H9 (cell line): ENCODE data around the gene ARHGEF17. TPM values are rescaled to one million over a fixed set of nuclear protein-coding genes. Genes with fewer than 3 reads are reported as not detected.

Experiments used
- DNase-seq: peaks from one replicate; pipeline ENCODE4 v3.0.0-alpha.2; 2017
- H2AFZ ChIP-seq: one replicate; pipeline ENCODE4 v1.6.1; 2013; ENCODE audit warnings: mild to moderate bottlenecking, low read length, control low read depth, moderate library complexity
- H2AK5ac ChIP-seq: 2 replicates; pipeline ENCODE4 v1.6.1; 2013; ENCODE audit warnings: low read length, control low read depth, mixed read lengths; ENCODE audit not compliant: insufficient read length
- H2BK120ac ChIP-seq: one replicate; pipeline ENCODE4 v1.6.1; 2013; ENCODE audit warnings: low read depth, mild to moderate bottlenecking, low read length, control low read depth, inconsistent platforms; ENCODE audit not compliant: poor library complexity, severe bottlenecking
- H2BK12ac ChIP-seq: 2 replicates; pipeline ENCODE4 v1.6.1; 2013; ENCODE audit warnings: low read length, control low read depth, mixed read lengths, low read depth; ENCODE audit not compliant: insufficient read length
- H2BK15ac ChIP-seq: 2 replicates; pipeline ENCODE4 v1.6.1; 2013; ENCODE audit warnings: low read depth, low read length, control low read depth
- H2BK20ac ChIP-seq: one replicate; pipeline ENCODE4 v1.6.1; 2013; ENCODE audit warnings: low read depth, mild to moderate bottlenecking, low read length, control low read depth, inconsistent platforms; ENCODE audit not compliant: poor library complexity, severe bottlenecking
- H2BK5ac ChIP-seq: 2 replicates; pipeline ENCODE4 v1.6.1; 2013; ENCODE audit warnings: low read length, control low read depth, mixed read lengths; ENCODE audit not compliant: insufficient read length
- H3K14ac ChIP-seq: 2 replicates; pipeline ENCODE4 v1.6.1; 2013; ENCODE audit warnings: low read length, control low read depth; ENCODE audit not compliant: insufficient read depth
- H3K18ac ChIP-seq: 2 replicates; pipeline ENCODE4 v1.6.1; 2013; ENCODE audit warnings: low read depth, mild to moderate bottlenecking, mixed read lengths, low read length, control low read depth; ENCODE audit not compliant: insufficient read length
- H3K23ac ChIP-seq: 2 replicates; pipeline ENCODE4 v1.6.1; 2013; ENCODE audit warnings: low read length, control low read depth, mixed read lengths, low read depth; ENCODE audit not compliant: insufficient read length
- H3K23me2 ChIP-seq: 2 replicates; pipeline ENCODE4 v1.6.1; 2013; ENCODE audit warnings: low read depth, mild to moderate bottlenecking, mixed read lengths, low read length, control low read depth; ENCODE audit not compliant: insufficient read length, poor library complexity, severe bottlenecking
- H3K27ac ChIP-seq: 2 replicates; pipeline ENCODE4 v1.5.1; 2013; ENCODE audit warnings: low read length, control low read depth, mixed read lengths, low read depth; ENCODE audit not compliant: insufficient read length
- H3K27me3 ChIP-seq: 2 replicates; pipeline ENCODE4 v1.6.1; 2013; ENCODE audit warnings: low read length, control low read depth, inconsistent platforms; ENCODE audit not compliant: insufficient read depth
- H3K4ac ChIP-seq: 2 replicates; pipeline ENCODE4 v1.6.1; 2013; ENCODE audit warnings: low read depth, mild to moderate bottlenecking, control low read depth, inconsistent platforms, low read length, moderate library complexity
- H3K4me1 ChIP-seq: 2 replicates; pipeline ENCODE4 v1.6.1; 2013; ENCODE audit warnings: low read length, control low read depth, inconsistent platforms; ENCODE audit not compliant: insufficient read depth
- H3K4me2 ChIP-seq: 2 replicates; pipeline ENCODE4 v1.6.1; 2013; ENCODE audit warnings: low read length, control low read depth, mixed read lengths; ENCODE audit not compliant: insufficient read length, insufficient read depth
- H3K56ac ChIP-seq: 2 replicates; pipeline ENCODE4 v1.6.1; 2013; ENCODE audit warnings: low read depth, mild to moderate bottlenecking, mixed read lengths, low read length, control low read depth; ENCODE audit not compliant: insufficient read length
- H3K79me1 ChIP-seq: 2 replicates; pipeline ENCODE4 v1.6.1; 2013; ENCODE audit warnings: low read depth, mild to moderate bottlenecking, moderate library complexity, low read length, control low read depth, inconsistent platforms; ENCODE audit not compliant: insufficient read depth, poor library complexity, severe bottlenecking
- H3K79me2 ChIP-seq: 2 replicates; pipeline ENCODE4 v1.6.1; 2013; ENCODE audit warnings: low read length, control low read depth, inconsistent platforms; ENCODE audit not compliant: insufficient read depth
- H3K9ac ChIP-seq: 2 replicates; pipeline ENCODE4 v1.6.1; 2013; ENCODE audit warnings: low read length, control low read depth, mixed read lengths; ENCODE audit not compliant: insufficient read length; ENCODE audit errors: extremely low read depth
- H3K9me3 ChIP-seq: one replicate; pipeline ENCODE4 v1.6.1; 2013; ENCODE audit warnings: low read depth, low read length, inconsistent platforms; ENCODE audit not compliant: control insufficient read depth
- H3T11ph ChIP-seq: one replicate; pipeline ENCODE4 v1.6.1; 2013; ENCODE audit warnings: mild to moderate bottlenecking, low read length, control low read depth, inconsistent platforms
- H4K20me1 ChIP-seq: one replicate; pipeline ENCODE4 v1.6.1; 2013; ENCODE audit not compliant: control insufficient read depth, insufficient read length, insufficient read depth
- H4K5ac ChIP-seq: 2 replicates; pipeline ENCODE4 v1.6.1; 2013; ENCODE audit warnings: low read depth, mild to moderate bottlenecking, mixed read lengths, low read length, control low read depth; ENCODE audit not compliant: insufficient read length
- H4K8ac ChIP-seq: replicated peaks from 2 replicates; pipeline ENCODE4 v1.6.1; 2013; ENCODE audit warnings: low read length, control low read depth, mixed read lengths, low read depth; ENCODE audit not compliant: insufficient read length
- H4K91ac ChIP-seq: 2 replicates; pipeline ENCODE4 v1.6.1; 2013; ENCODE audit warnings: low read depth, mild to moderate bottlenecking, moderate library complexity, mixed read lengths, low read length, control low read depth; ENCODE audit not compliant: insufficient read length
- H3K27ac Mint-ChIP-seq, 3 experiments: 2 replicates in 2 of 3; 3 replicates in 1 of 3; pipeline ENCODE4 v1.8.0; 2020 to 2021; ENCODE audit warnings: mixed read lengths in 3 of 3, mild to moderate bottlenecking in 1 of 3, moderate library complexity in 1 of 3
- H3K27me3 Mint-ChIP-seq: 2 replicates; pipeline ENCODE4 v1.8.0; 2021; ENCODE audit warnings: low read depth, mild to moderate bottlenecking, moderate library complexity, mixed read lengths
- H3K36me3 Mint-ChIP-seq, 3 experiments: 2 replicates in 2 of 3; 3 replicates in 1 of 3; pipeline ENCODE4 v1.8.0; 2020 to 2021; ENCODE audit warnings: low read depth in 3 of 3, mixed read lengths in 3 of 3; ENCODE audit not compliant: insufficient read depth in 1 of 3
- H3K4me1 Mint-ChIP-seq, 2 experiments: 2 replicates each; pipeline ENCODE4 v1.8.0; 2020; ENCODE audit warnings: mixed read lengths in 2 of 2
- H3K4me3 Mint-ChIP-seq, 2 experiments: 2 replicates in 1 of 2; 3 replicates in 1 of 2; pipeline ENCODE4 v1.8.0; 2020 to 2021; ENCODE audit warnings: mild to moderate bottlenecking in 2 of 2, mixed read lengths in 2 of 2, moderate library complexity in 1 of 2
- H3K9me3 Mint-ChIP-seq, 2 experiments: 2 replicates in 1 of 2; 3 replicates in 1 of 2; pipeline ENCODE4 v1.8.0; 2020; ENCODE audit warnings: mild to moderate bottlenecking in 2 of 2, mixed read lengths in 2 of 2, moderate library complexity in 1 of 2
- CTCF ChIP-seq: fragments of 200-600 bp; sonication (generic); conservative IDR thresholded peaks from 3 replicates; pipeline ENCODE4 v1.8.0; 2021; ENCODE audit warnings: antibody characterized with exemption, mild to moderate bottlenecking
- WGBS: extraction: QIAGEN DNeasy Blood & Tissue Kit; methylation state at CpG from one replicate; pipeline ENCODE4 v1.1.7; 2013; ENCODE audit warnings: missing lambda C conversion rate, low lambda C conversion rate, mixed read lengths; ENCODE audit not compliant: insufficient read length; ENCODE audit errors: extremely low coverage; 5-methylcytosine and 5-hydroxymethylcytosine counted together
- total RNA-seq: library from RNA; stranded (reverse); gene quantifications from 2 replicates; pipeline ENCODE4 v1.2.1, GENCODE V29; 2021

ARHGEF17 gene
- total RNA-seq, 1 experiment from 2014 or later, result 7.4 TPM

- no peaks in the 10 kb centered on the region for H4K20me1 ChIP-seq
- no peak overlapping the region for H2BK5ac ChIP-seq
- H4K91ac ChIP-seq, result no peak overlapping the region
- no peak overlapping the region for H3T11ph ChIP-seq
- no peak overlapping the region for H2BK20ac ChIP-seq
- Mint-ChIP-seq H3K27ac (peak overlapping the region in 2 of 3 experiments; percentile 24 to 36; a peak in 2 of 7 replicates), H3K4me3 (no peak overlapping the region), H3K9me3 (no peaks in the 10 kb centered on the region), H3K27me3 (peaks cover 44% of the 10 kb centered on the region), H3K4me1 (peaks cover 42 to 49% of the 10 kb centered on the region in 2 experiments), H3K36me3 (peaks cover 0 to 3% (median 0%) of the 10 kb centered on the region in 3 experiments; a peak in 2 of 7 replicates)
- no peak overlapping the region for H3K9ac ChIP-seq
- H3K27me3 ChIP-seq, result no peaks in the 10 kb centered on the region
- H3K4me1 ChIP-seq, result peaks cover 7% of the 10 kb centered on the region; the same call in 1 of the 2 replicates
- DNase-seq, result no peak
- H3K9me3 ChIP-seq, result no peaks in the 10 kb centered on the region
- H2BK15ac ChIP-seq, result no peak overlapping the region
- no peaks in the 10 kb centered on the region for H3K23me2 ChIP-seq
- H4K5ac ChIP-seq, result no peak overlapping the region
- no peak overlapping the region for H3K18ac ChIP-seq
- no peaks in the 10 kb centered on the region for H3K79me2 ChIP-seq
- H3K23ac ChIP-seq, result no peak overlapping the region
- H3K4me2 ChIP-seq, result no peak overlapping the region
- no peak overlapping the region for H3K27ac ChIP-seq
- no peak overlapping the region for H3K4ac ChIP-seq
- no peak overlapping the region for H2BK120ac ChIP-seq
- H3K56ac ChIP-seq, result no peak overlapping the region
- no peak overlapping the region for H4K8ac ChIP-seq
- WGBS, result no CpG with 5 or more reads among the region's 13 CpGs
- H3K79me1 ChIP-seq, result no peaks in the 10 kb centered on the region
- no peak overlapping the region for H2BK12ac ChIP-seq
- TF ChIP-seq CTCF, result no peak
- H2AK5ac ChIP-seq, result no peak overlapping the region
- H2AFZ ChIP-seq, result no peak overlapping the region
- no peak overlapping the region for H3K14ac ChIP-seq
Observed at GRCh38 chr11:73325036-73325981, 17.2 kb downstream of the ARHGEF17 start.
